Neural progenitor cell (in vitro differentiated cells): ENCODE measurements around the gene NEMP1.

Experiments used
- EZH2 ChIP-seq: fragments of 200-600 bp; sonication (generic); IDR thresholded peaks from 2 replicates; pipeline ENCODE4 v1.6.1; 2017; ENCODE audit warnings: antibody characterized with exemption, mild to moderate bottlenecking, moderate library complexity
- TF ChIP-seq, protein P1 (sequence below): fragments of 200-600 bp; sonication (generic); IDR thresholded peaks from 2 replicates; pipeline ENCODE4 v1.5.1; 2017; ENCODE audit warnings: antibody characterized with exemption, mild to moderate bottlenecking

DNA sequence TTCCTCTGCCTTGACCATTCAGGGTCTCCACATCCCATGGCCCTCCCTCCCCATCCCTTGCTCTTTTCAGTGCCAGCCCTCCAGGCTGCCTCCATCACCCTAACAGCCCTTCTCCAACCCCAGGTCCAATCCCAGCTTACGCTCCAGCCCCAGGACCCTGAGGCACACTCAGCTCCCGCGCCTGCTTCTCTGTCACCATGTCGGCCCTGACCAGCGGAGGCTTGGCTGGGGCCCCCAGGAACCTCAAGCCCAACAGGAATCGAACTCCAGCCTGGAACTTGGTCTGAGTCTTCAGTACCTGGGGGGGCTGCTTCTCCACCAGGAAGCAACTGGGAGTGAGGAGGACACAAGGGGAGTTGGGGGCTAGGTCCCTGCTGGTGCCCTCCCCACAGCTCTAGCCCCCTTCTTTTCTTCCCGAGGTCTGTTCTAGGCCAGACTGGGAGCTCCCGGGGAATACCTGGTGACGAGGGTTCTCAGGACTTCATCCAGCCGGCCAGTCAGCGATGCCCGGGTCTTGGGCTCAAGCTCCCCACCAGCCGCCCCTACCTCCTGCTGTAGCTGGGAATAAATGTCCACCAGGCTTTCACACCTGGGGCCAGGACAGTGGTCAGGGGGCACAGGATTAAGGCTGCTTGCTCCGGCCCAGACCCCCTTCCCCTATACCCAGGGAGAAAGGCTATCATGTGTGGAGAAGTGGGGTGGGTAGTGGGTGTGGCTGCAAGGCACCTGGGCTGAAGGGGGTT is 26.6 kb upstream of the NEMP1 start:
- TF ChIP-seq, protein P1, sequence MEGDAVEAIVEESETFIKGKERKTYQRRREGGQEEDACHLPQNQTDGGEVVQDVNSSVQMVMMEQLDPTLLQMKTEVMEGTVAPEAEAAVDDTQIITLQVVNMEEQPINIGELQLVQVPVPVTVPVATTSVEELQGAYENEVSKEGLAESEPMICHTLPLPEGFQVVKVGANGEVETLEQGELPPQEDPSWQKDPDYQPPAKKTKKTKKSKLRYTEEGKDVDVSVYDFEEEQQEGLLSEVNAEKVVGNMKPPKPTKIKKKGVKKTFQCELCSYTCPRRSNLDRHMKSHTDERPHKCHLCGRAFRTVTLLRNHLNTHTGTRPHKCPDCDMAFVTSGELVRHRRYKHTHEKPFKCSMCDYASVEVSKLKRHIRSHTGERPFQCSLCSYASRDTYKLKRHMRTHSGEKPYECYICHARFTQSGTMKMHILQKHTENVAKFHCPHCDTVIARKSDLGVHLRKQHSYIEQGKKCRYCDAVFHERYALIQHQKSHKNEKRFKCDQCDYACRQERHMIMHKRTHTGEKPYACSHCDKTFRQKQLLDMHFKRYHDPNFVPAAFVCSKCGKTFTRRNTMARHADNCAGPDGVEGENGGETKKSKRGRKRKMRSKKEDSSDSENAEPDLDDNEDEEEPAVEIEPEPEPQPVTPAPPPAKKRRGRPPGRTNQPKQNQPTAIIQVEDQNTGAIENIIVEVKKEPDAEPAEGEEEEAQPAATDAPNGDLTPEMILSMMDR: no peak
- TF ChIP-seq EZH2: no peak
